Prostate gland (tissue), 2 donors: ENCODE measurements around the gene MAP4K4. TPM values are rescaled to one million over a fixed set of nuclear protein-coding genes. Genes with fewer than 3 reads are reported as not detected.
"Not testable (repeated sequence)": the region's sequence is repeated elsewhere in the genome, so short reads cannot be mapped to it uniquely, and the experiment has no call there.

ENCODE experiments used
- DNase-seq: peaks from one replicate; pipeline ENCODE4 v3.0.0-alpha.2; 2019; ENCODE audit warnings: low spot score
- H3K27ac ChIP-seq, 2 donors: fragments of 200-600 bp; sonication (generic); 2 replicates each; pipeline ENCODE4 v1.5.1; 2017 to 2019
- H3K27me3 ChIP-seq: fragments of 200-600 bp; sonication (generic); replicated peaks from 2 replicates; pipeline ENCODE4 v1.5.1; 2019; ENCODE audit not compliant: insufficient read depth
- H3K36me3 ChIP-seq, 2 donors: fragments of 200-600 bp; sonication (generic); 1 replicate in 1 of 2; 2 replicates in 1 of 2; pipeline versions ENCODE4 v1.5.1 to v1.8.1; 2017 to 2019
- H3K4me1 ChIP-seq: fragments of 200-600 bp; sonication (generic); replicated peaks from 2 replicates; pipeline ENCODE4 v1.5.1; 2019
- H3K4me3 ChIP-seq, 2 donors: fragments of 200-600 bp; sonication (generic); 2 replicates each; pipeline ENCODE4 v1.5.1; 2017 to 2019
- H3K9me3 ChIP-seq: fragments of 200-600 bp; sonication (generic); 2 replicates; pipeline ENCODE4 v1.5.1; 2017
- POLR2A ChIP-seq: fragments of 450-650 bp; IDR thresholded peaks from one replicate; pipeline ENCODE4 v1.6.1; 2016; ENCODE audit warnings: antibody characterized with exemption, mild to moderate bottlenecking
- POLR2AphosphoS5 ChIP-seq: sonication (generic); formaldehyde crosslinking; IDR thresholded peaks from one replicate; pipeline ENCODE4 v1.6.1; 2017; ENCODE audit warnings: antibody characterized with exemption
- WGBS: methylation state at CpG from one replicate; pipeline ENCODE4 v1.1.5; 2018; 5-methylcytosine and 5-hydroxymethylcytosine counted together
- intact Hi-C: fragments of 100-400 bp; cut with DNase I; formaldehyde crosslinking; loops from one replicate; pipeline ENCODE4 v1.14.2; 2022
- total RNA-seq, 2 donors: library from RNA; depleted of rRNA; stranded (reverse); fragments of >200 nt; gene quantifications; one replicate each; pipeline ENCODE4 v1.1.0, GENCODE V29; 2016
- TF ChIP-seq, protein P1 (sequence below), 4 experiments: fragments of 200-600 bp in 2 of 4; fragments of 450-650 bp in 2 of 4; sonication (generic) in 2 of 4; IDR thresholded peaks; 1 replicate in 3 of 4; 2 replicates in 1 of 4; pipeline ENCODE4 v1.5.1; 2016 to 2019; ENCODE audit warnings: antibody characterized with exemption in 4 of 4, mild to moderate bottlenecking in 2 of 4, moderate library complexity in 2 of 4

Gene MAP4K4
- total RNA-seq, 2 donors from 2014 or later = 23.6 to 107 TPM

DNA sequence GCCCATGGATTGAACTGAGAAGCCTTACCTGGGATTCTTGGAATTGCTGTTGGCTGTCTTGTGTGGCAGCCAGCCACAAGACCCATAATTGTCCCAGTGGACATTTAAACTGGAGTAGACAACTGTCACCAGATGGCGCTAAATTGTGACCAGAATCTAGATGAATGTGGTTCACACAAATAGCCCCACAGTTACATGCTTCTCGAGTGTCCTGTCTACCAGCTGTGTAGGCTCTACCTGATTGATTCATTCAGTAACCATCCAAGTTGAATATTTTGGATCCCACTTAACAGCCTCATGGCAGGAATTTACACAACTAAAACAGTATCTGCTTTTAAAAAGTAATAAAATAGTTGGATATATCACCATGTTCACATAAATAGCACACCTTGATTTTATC lies 73.2 kb downstream of the MAP4K4 start:
- intact Hi-C loops = no loop called here
- H3K27me3 ChIP-seq = no peaks in the 10 kb centered on the region
- H3K4me3 ChIP-seq = no peak overlapping the region
- WGBS = 55% methylated on average over 2 of the region's 2 CpGs
- no peaks in the 10 kb centered on the region for H3K36me3 ChIP-seq
- no peak overlapping the region for H3K27ac ChIP-seq
- no peaks in the 10 kb centered on the region for H3K9me3 ChIP-seq
- peaks cover 6% of the 10 kb centered on the region for H3K4me1 ChIP-seq
- no peak for DNase-seq
- TF ChIP-seq POLR2A (no peak), POLR2AphosphoS5 (no peak)
- TF ChIP-seq, protein P1, sequence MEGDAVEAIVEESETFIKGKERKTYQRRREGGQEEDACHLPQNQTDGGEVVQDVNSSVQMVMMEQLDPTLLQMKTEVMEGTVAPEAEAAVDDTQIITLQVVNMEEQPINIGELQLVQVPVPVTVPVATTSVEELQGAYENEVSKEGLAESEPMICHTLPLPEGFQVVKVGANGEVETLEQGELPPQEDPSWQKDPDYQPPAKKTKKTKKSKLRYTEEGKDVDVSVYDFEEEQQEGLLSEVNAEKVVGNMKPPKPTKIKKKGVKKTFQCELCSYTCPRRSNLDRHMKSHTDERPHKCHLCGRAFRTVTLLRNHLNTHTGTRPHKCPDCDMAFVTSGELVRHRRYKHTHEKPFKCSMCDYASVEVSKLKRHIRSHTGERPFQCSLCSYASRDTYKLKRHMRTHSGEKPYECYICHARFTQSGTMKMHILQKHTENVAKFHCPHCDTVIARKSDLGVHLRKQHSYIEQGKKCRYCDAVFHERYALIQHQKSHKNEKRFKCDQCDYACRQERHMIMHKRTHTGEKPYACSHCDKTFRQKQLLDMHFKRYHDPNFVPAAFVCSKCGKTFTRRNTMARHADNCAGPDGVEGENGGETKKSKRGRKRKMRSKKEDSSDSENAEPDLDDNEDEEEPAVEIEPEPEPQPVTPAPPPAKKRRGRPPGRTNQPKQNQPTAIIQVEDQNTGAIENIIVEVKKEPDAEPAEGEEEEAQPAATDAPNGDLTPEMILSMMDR (IDR thresholded peaks at IDR 0.05) = no peak

DNA sequence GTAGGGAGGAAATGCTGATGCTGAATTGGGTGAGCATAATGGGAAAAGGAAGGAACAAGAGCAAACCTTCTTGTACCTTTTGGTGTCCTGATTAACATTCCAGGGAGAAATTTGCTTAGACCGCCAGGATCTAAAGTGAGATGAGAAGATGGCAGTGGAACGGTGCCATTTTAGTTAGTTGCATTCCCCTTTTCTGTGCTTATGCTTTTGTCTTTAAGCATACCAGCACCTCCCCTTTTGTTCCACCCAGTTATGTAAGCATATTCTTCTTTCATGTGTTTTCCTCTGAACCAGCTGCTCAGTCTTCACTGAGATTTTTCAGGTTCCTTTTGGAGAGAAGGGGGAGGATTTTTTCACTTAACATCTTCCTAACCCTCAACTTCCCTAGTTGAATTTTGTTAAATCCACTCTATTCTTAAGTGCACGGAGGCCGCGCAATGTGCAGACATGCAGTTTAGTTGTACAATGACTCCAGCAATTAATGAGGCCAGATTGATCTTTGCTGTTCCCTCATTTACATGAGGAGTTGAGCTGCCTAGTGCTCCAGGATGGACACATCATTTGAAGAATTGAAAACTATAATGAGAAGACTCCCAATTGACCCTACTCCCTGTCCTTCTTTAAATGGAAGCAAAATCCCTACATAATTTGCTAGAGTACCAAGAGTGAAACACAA lies 73.9 kb downstream of the MAP4K4 start:
- whole genome bisulfite sequencing = 80% methylated on average over 5 of the region's 5 CpGs
- no peaks in the 10 kb centered on the region for H3K36me3 ChIP-seq
- TF ChIP-seq, protein P1 (IDR thresholded peaks at IDR 0.05) = no peak
- TF ChIP-seq POLR2AphosphoS5 = no peak
- no peak for TF ChIP-seq POLR2A

DNA sequence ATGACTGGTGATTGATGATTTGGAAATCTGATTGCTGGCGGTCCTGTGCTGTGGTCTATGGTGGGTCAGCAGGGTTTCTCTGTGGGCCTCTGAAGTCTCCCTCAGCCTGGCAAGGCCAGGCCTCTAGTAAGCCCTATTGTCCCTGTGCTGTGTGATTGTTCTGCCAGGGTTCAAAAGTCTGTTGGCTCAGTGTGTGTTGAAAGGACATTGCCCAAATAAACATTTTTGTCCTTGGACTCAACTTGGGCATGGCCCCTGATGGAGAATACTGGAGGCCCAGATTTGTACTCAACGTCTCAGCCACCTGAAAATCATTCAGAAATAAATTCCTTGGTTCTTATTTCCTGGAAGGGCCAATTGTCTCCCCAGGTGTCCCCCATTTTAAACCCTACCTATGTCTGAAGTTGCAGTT lies 74.4 kb downstream of the MAP4K4 start:
- intact Hi-C loops = no loop called here
- H3K36me3 ChIP-seq = no peaks in the 10 kb centered on the region
- H3K4me3 ChIP-seq = no peak overlapping the region
- no peak overlapping the region for H3K27ac ChIP-seq
- WGBS = 75% methylated on average over 2 of the region's 2 CpGs
- peaks cover 6% of the 10 kb centered on the region for H3K4me1 ChIP-seq
- H3K9me3 ChIP-seq = no peaks in the 10 kb centered on the region
- TF ChIP-seq POLR2A = no peak
- TF ChIP-seq, protein P1 (IDR thresholded peaks at IDR 0.05) = no peak
- no peak for TF ChIP-seq POLR2AphosphoS5
- no peaks in the 10 kb centered on the region for H3K27me3 ChIP-seq
- no peak for DNase-seq

More for the DNA sequence above, 73.9 kb downstream of the MAP4K4 start:
- Histone ChIP-seq H3K9me3 (no peaks in the 10 kb centered on the region), H3K27me3 (no peaks in the 10 kb centered on the region), H3K4me1 (peaks cover 6% of the 10 kb centered on the region), H3K27ac (no peak overlapping the region), H3K4me3 (no peak overlapping the region)
- intact Hi-C loops = no loop called here
- DNase-seq = no peak

DNA sequence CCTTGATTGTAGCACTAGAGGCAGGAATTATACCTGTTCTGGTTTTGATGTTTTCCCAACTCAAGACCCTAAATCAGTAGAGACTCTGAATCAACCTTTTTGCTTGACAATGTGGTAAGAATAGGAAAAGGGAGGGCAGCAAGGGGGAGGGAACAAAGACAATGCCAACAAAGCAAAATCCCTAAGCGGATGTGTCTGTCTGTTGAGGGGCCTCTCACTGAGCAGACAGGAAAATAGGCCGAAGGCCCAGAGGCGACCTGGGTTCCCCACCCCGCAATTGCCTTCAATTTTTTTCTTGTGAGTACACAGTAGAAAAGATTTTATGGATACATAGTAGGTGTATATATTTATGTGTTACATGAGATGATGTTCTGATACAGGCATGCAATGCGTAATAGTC lies 75.6 kb downstream of the MAP4K4 start:
- Histone ChIP-seq H3K4me1 (no peaks in the 10 kb centered on the region), H3K4me3 (no peak overlapping the region)
- 82% methylated on average over 5 of the region's 5 CpGs for WGBS

DNA sequence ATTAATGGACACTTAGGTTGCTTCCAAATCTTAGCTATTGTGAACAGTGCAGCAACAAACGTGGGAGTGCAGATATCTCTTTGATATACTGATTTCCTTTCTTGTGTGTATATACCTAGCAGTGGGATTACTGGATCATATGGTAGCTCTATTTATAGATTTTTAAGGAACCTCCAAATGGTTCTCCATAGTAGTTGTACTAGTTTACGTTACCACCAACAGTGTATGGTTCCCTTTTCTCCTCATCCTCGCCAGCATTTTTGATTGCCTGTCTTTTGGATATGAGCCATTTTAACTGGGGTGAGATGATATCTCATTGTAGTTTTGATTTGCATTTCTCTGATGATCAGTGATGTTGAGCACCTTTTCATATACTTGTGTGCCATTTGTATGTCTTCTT lies 76.5 kb downstream of the MAP4K4 start:
- H3K4me3 ChIP-seq, H3K27me3 ChIP-seq, H3K36me3 ChIP-seq, H3K27ac ChIP-seq, DNase-seq, H3K4me1 ChIP-seq, H3K9me3 ChIP-seq, intact Hi-C loops: not testable (repeated sequence)
- 79% methylated on average over 3 of the region's 3 CpGs for WGBS

More for the DNA sequence above, 75.6 kb downstream of the MAP4K4 start:
- intact Hi-C loops = no loop called here
- Histone ChIP-seq H3K27me3 (no peaks in the 10 kb centered on the region), H3K9me3 (no peaks in the 10 kb centered on the region), H3K36me3 (no peaks in the 10 kb centered on the region), H3K27ac (no peak overlapping the region)
- no peak for DNase-seq
- TF ChIP-seq POLR2A = no peak
- TF ChIP-seq POLR2AphosphoS5 = no peak
- TF ChIP-seq, protein P1 (IDR thresholded peaks at IDR 0.05) = no peak
